T-helper 2 cell (primary cell): Measurements from ENCODE around the gene LGALS16.
"Not testable (repeated sequence)": the region's sequence is repeated elsewhere in the genome, so short reads cannot be mapped to it uniquely, and the experiment has no call there.

Experiments
- DNase-seq, 5 experiments: peaks; one replicate each; pipeline versions ENCODE4 v3.0.0 to v3.0.0-alpha.2; 2012 to 2022
- total RNA-seq, 2 donors: gene quantifications; one replicate each; lab custom pipeline; 2026; lab: John Stamatoyannopoulos, UW

The LGALS16 gene, protein sequence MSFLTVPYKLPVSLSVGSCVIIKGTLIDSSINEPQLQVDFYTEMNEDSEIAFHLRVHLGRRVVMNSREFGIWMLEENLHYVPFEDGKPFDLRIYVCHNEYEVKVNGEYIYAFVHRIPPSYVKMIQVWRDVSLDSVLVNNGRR
- 0 reads per million in 2 donors for total RNA-seq

DNA sequence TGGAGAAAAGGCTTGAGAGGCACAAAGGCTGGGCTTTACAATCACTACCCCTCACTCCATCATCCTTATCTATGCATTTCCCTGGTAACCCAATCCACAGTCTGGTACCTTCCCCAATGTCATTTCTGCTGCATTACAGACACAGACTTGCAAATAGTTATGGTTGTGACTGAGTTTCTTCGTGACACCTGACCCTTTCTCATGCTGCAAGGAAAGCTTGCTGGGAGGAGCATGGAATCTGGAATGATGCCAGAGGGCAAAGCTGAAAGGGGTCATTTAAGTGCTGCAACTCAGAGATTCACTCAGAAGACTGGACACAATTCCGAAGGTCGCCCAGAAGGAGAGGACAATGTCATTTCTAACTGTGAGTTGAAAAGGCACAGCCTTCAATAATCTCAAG, at the start of gene LGALS16:
TSS of gene LGALS16 (plus strand) at position 301 of the 400 bp plus-strand sequence. CDS start at position 350, 49 bp downstream.
- no peak for DNase-seq

DNA sequence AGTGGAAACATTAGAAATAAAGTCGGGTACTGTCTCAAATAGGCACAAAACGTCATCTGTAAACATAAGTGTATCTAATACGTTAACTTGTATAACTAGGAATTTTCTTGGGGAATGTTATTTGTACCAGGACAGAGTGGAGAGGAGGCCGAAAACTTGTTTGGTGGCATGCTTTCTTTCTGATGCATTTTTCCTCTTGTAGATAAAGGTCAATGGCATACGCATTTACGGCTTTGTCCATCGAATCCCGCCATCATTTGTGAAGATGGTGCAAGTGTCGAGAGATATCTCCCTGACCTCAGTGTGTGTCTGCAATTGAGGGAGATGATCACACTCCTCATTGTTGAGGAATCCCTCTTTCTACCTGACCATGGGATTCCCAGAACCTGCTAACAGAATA, 48.7 kb upstream of the LGALS16 start:
- DNase-seq = no peak

DNA sequence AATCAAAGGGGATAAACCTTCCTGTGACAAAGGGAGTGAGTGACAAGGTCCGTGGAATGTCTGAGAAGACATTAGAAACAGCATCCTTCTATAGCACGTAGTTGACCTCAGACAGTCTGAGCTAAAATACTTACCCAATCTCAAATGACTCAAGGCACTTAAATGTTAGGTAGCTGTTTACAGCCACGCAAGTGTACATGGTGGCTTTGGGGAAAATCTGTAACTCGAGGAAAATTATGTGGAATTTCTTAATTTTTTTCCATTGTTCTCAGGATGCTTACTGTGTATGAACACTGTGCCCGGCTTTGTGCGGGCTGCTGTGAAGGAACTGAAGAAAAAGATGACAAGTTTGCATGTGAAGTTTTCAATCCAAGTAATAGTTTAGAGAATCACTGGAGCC, 48.2 kb upstream of the LGALS16 start:
- no peak for DNase-seq

DNA sequence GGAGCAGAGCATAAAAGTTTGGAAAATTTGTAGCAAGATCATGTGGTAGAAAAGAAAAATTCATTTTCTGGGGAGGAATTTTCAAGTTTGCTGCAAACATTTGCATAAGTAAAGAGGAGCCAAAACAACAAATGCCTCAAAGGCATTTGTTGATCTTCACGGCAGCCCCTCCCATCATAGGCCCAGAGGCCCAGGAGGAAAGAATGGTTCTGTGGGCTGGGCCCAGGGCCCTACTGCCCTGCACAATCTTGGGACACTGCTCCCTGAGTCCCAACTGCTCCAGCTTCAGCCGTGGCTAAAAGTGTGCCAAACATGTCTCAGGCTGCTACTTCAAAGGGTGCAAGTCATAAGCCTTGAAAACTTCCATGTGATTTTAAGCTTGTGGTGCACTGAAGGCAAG, 42.1 kb upstream of the LGALS16 start:
- DNase-seq = no peak

DNA sequence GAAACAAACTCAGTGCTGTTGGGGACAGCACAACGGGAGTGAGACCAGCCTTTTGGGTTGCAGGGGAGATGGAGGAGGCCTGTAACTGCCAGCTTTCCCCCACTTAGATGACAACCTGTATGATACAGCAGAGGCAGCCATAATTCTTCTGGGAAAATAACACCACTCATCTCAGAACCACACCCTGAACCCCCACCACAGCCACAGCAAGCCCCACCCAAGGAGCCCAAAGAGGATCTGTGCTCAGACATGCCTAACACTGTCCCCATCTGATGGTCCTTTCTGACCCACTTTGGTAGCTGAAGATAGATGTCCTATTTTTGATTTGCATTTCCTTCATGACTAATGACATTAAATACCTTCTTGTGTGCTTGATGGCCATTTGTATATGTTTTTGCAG, 38.0 kb upstream of the LGALS16 start:
- no peak for DNase-seq

DNA sequence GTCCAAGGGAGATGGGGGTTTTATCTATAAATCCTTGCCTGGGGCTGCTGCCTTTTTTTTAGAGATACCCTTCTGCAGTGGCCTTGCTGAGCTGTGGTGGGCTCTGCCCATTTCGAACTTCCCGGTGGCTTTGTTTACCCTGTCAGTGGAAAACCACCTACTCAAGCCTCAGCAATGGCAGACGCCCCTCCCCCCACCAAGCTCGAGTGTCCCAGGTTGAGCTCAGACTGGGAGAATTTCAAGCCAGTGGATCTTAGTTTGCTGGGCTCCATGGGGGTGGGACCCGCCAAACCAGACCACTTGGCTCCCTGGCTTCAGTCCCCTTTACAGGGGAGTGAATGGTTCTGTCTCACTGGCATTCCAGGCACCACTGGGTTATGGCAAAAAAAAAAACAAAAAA, 31.8 kb upstream of the LGALS16 start:
- DNase-seq = no peak

DNA sequence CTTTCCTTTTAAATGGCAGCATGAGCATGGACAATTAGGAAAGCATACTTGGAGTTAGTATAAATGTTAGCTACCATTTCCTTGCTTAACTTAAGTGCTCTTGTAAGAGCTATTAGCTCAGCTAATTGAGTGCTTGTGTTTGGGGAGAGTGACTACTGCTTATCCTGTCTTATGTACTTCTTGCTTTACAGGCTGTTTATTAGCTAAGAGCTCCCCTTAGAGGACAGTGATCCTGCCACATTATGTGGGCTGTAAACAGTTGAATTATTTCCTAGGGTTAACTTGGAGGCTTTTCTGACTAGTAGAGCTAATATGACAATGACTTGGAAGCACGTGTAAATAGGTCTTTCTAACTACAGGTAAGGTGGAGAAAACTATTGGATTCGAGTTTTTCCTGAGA, 28.1 kb upstream of the LGALS16 start:
- DNase-seq = not testable (repeated sequence)

DNA sequence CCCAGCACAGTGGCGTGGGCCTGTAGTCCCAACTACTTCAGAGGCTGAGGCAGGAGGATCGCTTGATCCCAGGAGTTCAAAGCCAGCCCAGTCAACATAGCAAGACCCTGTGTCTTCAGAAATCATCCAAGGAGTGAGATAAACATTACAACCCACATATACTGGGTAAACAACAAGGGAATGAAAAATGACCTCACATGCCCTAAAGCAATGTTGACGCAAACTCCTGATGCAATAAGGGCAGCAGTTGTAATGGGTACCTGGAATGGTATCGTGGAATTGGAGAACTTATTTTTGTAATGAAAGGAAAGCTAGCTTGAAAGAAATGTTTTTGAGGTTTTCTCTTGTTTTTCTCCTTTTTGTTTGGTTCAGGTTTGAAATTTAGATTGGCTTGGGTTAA, 24.5 kb upstream of the LGALS16 start:
- DNase-seq = no peak

DNA sequence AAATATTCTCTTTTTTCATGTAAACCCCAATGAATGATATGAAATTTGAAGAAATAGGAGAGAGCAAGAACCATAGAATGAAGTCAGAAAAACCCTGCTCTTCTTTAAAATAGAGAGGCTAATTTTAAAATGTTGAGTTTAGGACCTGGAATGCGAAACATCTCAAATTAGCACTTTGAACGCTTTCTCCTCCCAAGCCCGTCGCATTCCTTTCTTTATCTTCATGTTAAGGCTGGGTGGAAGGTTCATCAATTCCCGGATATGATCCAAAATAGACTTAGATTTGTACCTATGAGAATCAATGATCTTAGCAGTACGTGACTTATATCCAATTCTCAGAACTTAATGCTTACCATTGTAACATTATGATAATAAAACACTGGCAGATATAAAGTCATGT, 24.1 kb upstream of the LGALS16 start:
- DNase-seq = no peak

DNA sequence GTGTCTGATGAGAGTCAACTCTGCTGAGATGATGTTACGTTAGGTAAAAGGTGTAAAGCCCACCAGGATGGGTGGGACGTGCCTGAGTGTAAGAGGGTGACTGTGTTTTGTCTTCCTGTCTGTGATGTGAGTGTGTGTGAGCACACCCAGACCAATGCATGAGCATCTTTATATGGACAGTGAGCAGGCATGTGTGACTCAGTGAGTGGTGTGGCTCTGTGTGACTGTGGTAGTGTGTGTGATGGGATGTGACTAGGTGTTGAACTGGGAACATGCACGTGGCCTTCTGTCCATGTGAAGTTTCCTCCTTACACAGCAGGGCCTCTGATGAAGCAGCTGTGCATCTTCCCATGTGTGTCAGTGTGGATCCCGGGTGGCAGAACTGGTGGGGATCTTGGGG, 17.8 kb upstream of the LGALS16 start:
- no peak for DNase-seq

DNA sequence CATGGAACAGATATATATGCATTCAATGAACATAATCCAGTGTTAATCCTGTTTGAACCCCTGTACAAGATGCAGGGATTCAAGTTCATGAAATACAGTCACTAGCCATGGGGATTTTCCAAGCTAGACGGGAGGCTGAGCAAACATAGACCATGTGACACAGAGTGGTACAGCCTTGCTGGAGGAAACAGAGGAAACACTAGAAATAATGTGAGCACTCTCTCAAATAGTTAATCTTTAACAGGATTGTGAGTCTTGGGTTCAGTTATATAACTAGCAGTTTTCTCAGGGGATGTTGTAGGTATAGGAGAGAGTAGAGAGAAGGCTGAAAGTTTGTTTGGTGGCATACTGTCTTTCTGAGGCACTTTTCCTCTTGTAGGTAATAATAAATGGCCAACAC, 13.9 kb upstream of the LGALS16 start:
- no peak for DNase-seq

DNA sequence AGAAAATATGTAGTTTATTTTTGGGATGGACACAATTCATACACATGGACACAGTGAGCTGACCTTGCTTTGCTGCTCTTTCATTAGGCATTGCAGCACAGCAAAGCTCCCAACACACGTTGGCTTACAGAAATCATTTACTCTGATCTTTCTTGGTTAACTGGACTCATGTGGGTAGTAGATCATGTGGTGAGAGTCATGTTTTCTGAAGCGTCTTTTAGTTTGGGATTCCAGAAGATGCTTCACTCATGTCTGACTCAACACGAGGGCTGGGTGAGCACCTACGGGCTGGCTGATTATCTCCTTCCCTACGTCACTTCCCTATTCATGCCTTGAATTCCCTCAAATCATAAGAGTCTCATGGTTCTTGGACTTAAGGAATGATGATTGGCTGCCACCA, 12.1 kb upstream of the LGALS16 start:
- no peak for DNase-seq

DNA sequence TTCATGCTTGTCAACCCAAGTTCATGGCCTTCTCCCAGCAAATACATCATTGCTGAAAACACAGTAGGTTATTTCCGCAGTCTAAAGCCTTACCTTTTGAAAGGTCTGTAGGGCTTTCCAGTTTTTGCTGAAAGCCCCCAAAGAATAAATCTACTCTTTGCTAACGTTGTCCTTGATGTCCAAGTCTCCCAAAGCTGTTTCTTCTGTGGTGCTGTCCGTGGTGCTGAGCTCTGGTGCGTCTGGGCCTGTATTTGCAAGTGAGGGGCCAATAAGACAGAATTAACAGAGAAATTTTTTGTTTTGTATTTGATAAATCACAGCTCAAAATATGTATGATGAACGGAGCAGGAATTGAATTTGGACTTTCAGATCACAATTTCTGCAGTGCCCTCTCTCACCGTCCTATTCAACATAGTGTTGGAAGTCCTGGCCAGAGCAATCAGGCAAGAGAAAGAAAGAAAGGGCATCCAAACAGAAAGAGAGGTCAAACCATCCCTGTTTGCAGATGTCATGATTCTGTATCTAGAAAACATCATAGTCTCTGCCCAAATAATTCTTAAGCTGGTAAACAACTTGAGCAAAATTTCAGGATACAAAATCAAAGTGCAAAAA, 9.8 kb upstream of the LGALS16 start:
- peak in 1 of 5 experiments; percentile 24 for DNase-seq

DNA sequence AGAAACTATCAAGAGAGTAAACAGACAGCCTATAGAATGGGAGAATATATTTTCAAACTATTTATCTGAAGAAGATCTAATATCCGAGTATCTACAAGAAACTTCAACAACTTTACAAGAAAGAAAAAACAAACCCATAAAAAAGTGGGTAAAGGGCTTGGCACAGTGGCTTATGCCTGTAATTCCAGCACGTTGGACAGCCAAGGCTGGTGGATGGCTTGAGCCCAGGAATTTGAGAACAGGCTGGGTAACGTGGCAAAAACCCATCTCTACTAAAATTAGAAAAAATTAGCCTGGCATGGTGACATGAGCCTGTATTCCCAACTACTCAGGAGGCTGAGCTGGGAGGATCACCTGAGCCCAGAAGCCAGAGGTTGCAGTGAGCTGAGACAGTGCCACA, 7.8 kb upstream of the LGALS16 start:
- DNase-seq = no peak

DNA sequence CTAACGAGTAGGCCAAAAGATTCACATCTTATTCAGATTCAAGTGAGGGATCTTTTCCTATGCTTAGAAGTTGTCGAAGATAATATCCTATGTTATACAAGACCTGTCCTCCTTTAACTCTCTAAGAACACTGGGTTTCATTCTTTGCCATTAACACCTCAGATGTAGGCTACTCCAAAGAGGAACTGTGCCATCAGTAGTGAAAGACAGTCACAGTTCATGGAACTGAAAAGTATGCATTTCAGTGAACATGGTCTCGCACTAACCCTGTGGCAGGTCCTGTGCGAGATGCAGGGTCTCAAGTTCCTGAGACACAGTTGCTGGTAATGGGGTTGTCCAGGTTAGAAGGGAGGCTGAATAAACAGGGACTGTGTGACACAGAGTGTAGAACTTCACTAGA, 4.1 kb downstream of the LGALS16 start:
- no peak for DNase-seq

DNA sequence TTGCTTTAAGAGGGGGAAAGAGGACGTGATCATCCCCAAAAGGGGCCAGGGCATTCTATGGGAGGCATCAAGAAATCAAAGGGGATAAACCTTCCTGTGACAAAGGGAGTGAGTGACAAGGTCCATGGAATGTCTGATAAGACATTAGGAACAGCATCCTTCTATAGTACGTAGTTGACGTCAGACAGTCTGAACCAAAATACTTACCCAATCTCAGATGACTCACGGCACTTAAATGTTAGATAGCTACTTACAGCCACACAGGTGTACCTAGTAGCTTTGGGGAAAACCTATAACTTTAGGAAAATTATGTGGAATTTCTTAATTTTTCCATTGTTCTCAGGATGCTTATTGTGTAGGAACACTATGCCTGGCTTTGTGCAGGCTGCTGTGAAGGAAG, 4.9 kb downstream of the LGALS16 start:
- no peak for DNase-seq

DNA sequence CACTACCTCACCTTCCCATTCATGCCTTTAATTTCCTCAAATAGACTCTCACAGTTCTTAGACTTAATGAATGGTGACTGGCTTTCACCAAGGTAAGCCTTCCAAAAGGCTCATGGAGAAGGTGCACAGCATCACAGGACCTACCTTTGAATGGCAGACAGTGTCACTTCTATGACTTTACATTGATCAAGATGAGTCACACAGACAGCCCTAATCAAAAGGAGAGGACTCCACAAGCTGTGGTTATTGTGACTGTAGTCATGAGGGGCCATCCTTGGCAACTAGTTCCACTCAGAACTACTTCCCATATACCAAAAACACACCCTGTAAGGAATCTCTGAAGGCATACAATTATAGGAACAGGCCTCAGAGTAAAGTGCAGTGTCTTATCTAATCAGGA, 5.9 kb downstream of the LGALS16 start:
- no peak for DNase-seq

DNA sequence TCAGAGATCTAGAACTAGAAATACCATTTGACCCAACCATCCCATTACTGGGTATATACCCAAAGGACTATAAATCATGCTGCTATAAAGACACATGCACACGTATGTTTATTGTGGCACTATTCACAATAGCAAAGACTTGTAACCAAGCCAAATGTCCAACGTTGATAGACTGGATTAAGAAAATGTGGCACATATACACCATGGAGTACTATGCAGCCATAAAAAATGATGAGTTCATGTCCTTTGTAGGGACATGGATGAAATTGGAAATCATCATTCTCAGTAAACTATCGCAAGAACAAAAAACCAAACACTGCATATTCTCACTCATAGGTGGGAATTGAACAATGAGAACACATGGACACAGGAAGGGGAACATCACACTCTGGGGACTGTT, 14.1 kb downstream of the LGALS16 start:
- not testable (repeated sequence) for DNase-seq

DNA sequence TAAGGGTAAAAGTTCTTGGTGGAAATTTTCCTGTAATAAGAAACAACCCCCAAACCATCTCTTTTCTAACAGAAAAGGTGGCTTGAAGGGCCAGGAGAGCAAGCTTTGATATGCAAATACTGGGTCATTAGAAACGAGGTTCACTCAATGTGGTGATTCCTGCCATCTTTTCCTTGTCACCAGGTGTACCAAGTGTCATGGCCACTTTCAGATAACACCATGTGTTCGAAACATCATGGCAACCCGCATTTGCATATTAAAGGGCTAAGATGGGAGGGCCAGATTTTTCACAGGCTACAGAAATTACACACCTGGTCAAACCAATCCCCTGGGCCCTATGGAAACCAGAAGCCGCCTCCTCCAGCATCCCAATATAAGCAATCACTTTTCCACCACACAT, 15.3 kb downstream of the LGALS16 start:
- no peak for DNase-seq

DNA sequence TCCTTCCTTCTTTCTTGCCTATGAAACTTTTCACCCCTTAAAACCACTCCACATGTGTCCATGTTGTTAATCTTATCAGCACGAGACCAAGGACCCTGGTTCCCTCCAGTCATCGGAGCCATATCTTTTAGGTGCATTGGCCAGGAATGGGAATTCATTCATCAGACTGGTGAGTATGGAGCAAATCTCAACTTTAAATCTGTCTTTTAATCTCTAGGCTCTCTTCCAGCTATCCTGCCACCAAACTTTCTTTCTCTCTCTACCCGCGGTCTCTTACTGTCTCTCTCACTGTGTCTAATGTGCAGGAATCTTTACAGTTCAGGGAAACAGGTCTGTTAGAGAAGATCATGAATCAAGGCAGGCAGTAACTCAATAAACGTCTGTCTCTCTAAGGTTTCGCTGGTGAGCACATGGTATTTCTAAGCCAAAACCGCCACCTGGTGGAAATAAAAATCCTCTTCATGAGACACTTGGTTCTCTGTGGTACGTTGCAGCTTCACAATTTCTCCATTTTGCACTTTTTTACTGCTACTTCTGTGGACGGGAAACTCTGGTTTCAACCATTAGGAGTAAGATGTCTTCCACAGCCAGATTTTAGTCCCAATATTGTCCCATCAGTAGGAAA, 16.1 kb downstream of the LGALS16 start:
- peak in 3 of 5 experiments; percentile 9 to 78 (median 19) for DNase-seq

DNA sequence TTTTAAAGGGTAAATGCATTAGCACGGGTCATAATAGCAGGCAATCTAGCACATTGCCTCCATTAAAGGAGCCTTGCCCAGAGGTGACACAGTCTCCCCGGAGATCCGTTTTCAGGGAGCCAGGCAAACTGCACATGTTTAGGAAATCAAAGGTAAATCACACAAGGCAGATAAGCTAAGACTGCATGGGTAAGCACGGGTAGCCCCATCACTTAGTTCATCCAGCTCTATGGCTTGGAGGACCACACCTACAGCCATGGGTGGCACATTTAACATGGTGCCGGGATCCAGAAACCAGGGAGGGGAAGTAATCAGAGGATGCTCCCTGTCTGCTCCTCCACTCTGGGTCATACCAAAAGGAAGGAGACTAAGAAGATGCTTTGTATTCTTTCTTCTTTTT, 16.8 kb downstream of the LGALS16 start:
- DNase-seq = no peak

DNA sequence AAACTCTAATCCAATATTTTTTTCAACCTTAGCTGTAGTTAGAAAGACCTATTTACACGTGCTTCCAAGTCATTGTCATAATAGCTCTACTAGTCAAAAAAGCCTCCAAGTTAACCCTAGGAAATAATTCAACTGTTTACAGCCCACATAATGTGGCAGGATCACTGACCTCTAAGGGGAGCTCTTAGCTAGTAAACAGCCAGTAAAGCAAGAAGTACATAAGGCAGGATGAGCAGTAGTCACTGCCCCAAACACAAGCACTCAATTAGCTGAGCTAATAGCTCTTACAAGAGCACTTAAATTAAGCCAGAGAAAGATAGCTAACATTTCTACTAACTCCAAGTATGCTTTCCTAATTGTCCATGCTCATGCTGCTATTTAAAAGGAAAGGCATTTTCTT, 18.1 kb downstream of the LGALS16 start:
- peak in 1 of 5 experiments; percentile 74 for DNase-seq

DNA sequence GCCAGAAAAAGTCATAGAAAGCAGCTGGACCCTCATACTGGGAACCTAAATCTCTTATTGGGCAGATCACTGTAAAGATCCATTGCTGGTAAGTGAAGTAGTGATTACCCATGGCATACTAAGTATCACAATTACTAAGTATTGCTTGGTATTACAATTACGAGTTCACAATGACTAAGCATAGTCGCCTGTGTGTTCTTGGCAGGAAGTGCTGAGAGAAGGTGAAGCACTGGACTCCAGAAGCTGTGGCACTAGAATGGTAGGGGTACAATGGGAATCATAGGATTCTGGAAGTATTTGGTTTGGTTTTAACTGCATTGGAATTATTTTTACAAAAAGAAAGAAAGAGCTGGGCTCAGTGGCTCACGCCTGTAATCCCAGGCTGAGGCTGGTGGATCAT, 20.3 kb downstream of the LGALS16 start:
- peak in 1 of 5 experiments; percentile 89 for DNase-seq
